HEK293T (cell line): ENCODE data around the gene ADGRL3.

Source experiments
- BHLHE40 ChIP-seq: fragments of 450-650 bp; IDR thresholded peaks from 2 replicates; pipeline ENCODE4 v1.6.1; 2016; ENCODE audit warnings: mild to moderate bottlenecking, moderate library complexity, borderline replicate concordance
- CTBP1 ChIP-seq: fragments of 450-650 bp; IDR thresholded peaks from 2 replicates; pipeline ENCODE4 v1.6.1; 2016; ENCODE audit warnings: borderline replicate concordance
- FOXA1 ChIP-seq: fragments of 450-650 bp; IDR thresholded peaks from 2 replicates; pipeline ENCODE4 v1.6.1; 2016; ENCODE audit warnings: mild to moderate bottlenecking
- FOXM1 ChIP-seq: fragments of 450-650 bp; IDR thresholded peaks from 2 replicates; pipeline ENCODE4 v1.6.1; 2017; ENCODE audit warnings: mild to moderate bottlenecking, borderline replicate concordance
- HDGF ChIP-seq: fragments of 450-650 bp; IDR thresholded peaks from 2 replicates; pipeline ENCODE4 v1.6.1; 2017; ENCODE audit warnings: antibody characterized with exemption, borderline replicate concordance
- L3MBTL2 ChIP-seq: fragments of 450-650 bp; conservative IDR thresholded peaks from 2 replicates; pipeline ENCODE4 v1.6.1; 2016; ENCODE audit warnings: mild to moderate bottlenecking
- LEF1 ChIP-seq: fragments of 450-650 bp; IDR thresholded peaks from 2 replicates; pipeline ENCODE4 v1.6.1; 2017; ENCODE audit warnings: mild to moderate bottlenecking, borderline replicate concordance
- SP1 ChIP-seq: fragments of 450-650 bp; IDR thresholded peaks from 2 replicates; pipeline ENCODE4 v1.6.1; 2017
- SUZ12 ChIP-seq: fragments of 450-650 bp; IDR thresholded peaks from 2 replicates; pipeline ENCODE4 v1.6.1; 2016; ENCODE audit warnings: mild to moderate bottlenecking
- TARDBP ChIP-seq: fragments of 450-650 bp; IDR thresholded peaks from 2 replicates; pipeline ENCODE4 v1.6.1; 2016
- ZNF384 ChIP-seq: fragments of 450-650 bp; IDR thresholded peaks from 2 replicates; pipeline ENCODE4 v1.6.1; 2016

- TF ChIP-seq TARDBP: no peak
- no peak for TF ChIP-seq SP1
- no peak for TF ChIP-seq FOXM1
- no peak for TF ChIP-seq BHLHE40
- no peak for TF ChIP-seq L3MBTL2
- TF ChIP-seq SUZ12: no peak
- TF ChIP-seq LEF1: no peak
- TF ChIP-seq FOXA1: no peak
- TF ChIP-seq HDGF: no peak
- no peak for TF ChIP-seq CTBP1
- no peak for TF ChIP-seq ZNF384
These were observed 136.8 kb downstream of the ADGRL3 start for GRCh38 chr4:61336916-61337315.
